ENCODE measurements around the gene MYEOV. TPM values are rescaled to one million over a fixed set of nuclear protein-coding genes. Genes with fewer than 3 reads are reported as not detected.

Gene MYEOV
- total RNA-seq = 1.9 TPM in 2 replicates

GRCh38 chr11:69293819-69294505, at the start of gene MYEOV:
Gene MYEOV (plus strand): TSS chr11:69294155. CDS start chr11:69295355, 1,200 bp downstream.

Other genes starting within 250 kb of the MYEOV start
- 11.7 and 15.9 TPM in 2 replicates for gene TPCN2, start 245.2 kb upstream of the MYEOV start, total RNA-seq
- gene SMIM38, start 138.2 kb upstream of the MYEOV start, total RNA-seq = not detected in 2 replicates
- not detected in 2 replicates for gene LINC01488, start 187.5 kb downstream of the MYEOV start, total RNA-seq